BJ (cell line): ENCODE measurements around the gene FBF1. TPM values are rescaled to one million over a fixed set of nuclear protein-coding genes. Genes with fewer than 3 reads are reported as not detected.

ENCODE experiments used
- CTCF ChIA-PET: fragments of 350-600 bp; formaldehyde crosslinking; extraction: SDS; loops from one replicate; lab custom pipeline; 2021; ENCODE audit warnings: antibody characterized with exemption, inconsistent platforms; lab: Yijun Ruan, JAX
- POLR2A ChIA-PET: fragments of 300-600 bp; sonication (Branson Sonifier 250); formaldehyde crosslinking; extraction: SDS; loops from one replicate; lab custom pipeline; 2021; ENCODE audit warnings: antibody characterized with exemption; lab: Charles Lee
- DNase-seq: peaks from one replicate; pipeline ENCODE4 v3.0.0-alpha.2; 2011; ENCODE audit warnings: low read depth
- H3K27me3 ChIP-seq: 2 replicates; pipeline ENCODE4 v1.6.0; 2011; ENCODE audit warnings: low read length; ENCODE audit not compliant: control insufficient read depth, insufficient read depth
- H3K36me3 ChIP-seq: 2 replicates; pipeline ENCODE4 v1.5.1; 2011; ENCODE audit warnings: low read length; ENCODE audit not compliant: control insufficient read depth, insufficient read depth
- H3K4me3 ChIP-seq: 2 replicates; pipeline ENCODE4 v1.5.1; 2011; ENCODE audit warnings: low read depth, mild to moderate bottlenecking, control low read depth, low read length
- CTCF ChIP-seq: IDR thresholded peaks from 2 replicates; pipeline ENCODE4 v1.5.1; 2011; ENCODE audit warnings: low read depth, mild to moderate bottlenecking, control low read depth, inconsistent platforms, low read length, moderate library complexity; ENCODE audit not compliant: insufficient read depth
- polyA plus RNA-seq: library from polyadenylated mRNA; depleted of rRNA; stranded (reverse); fragments of >200 nt; gene quantifications from 2 replicates; pipeline ENCODE4 v1.2.3, GENCODE V29; 2011

The FBF1 gene
- polyA plus RNA-seq, 1 experiment, result 4.8 TPM

GRCh38 chr17:75896415-75897159 lies 44.3 kb downstream of the FBF1 start, which contains the start of gene TRIM65:
Gene TRIM65 (minus strand): TSS chr17:75896951. CDS start chr17:75896937, 14 bp downstream.
- no peaks in the 10 kb centered on the region for H3K27me3 ChIP-seq
- TF ChIP-seq CTCF, result peak; percentile 40
- no peak for DNase-seq
- POLR2A ChIA-PET, result interaction anchor here (0.7 kb wide), 1 partner anchor 32 kb away, joined by 3 read pairs; no protein-coding TSS in a partner anchor
- CTCF ChIA-PET, result interaction anchor here (0.7 to 6.9 kb wide), 18 partner anchors 8 to 501 kb away, joined by 3 to 58 read pairs (median 8); partner anchors contain the start of genes MRPL38, TRIM47 and WBP2
- H3K36me3 ChIP-seq, result peaks cover 30% of the 10 kb centered on the region
- peak within 1 kb of the TSS; percentile 52 for H3K4me3 ChIP-seq

GRCh38 chr17:75895370-75896155 lies 45.3 kb downstream of the FBF1 start:
- POLR2A ChIA-PET, result no interaction called here
- peaks cover 28% of the 10 kb centered on the region for H3K36me3 ChIP-seq
- no peaks in the 10 kb centered on the region for H3K27me3 ChIP-seq
- DNase-seq, result no peak
- CTCF ChIA-PET, result interaction anchor here (0.7 to 6.9 kb wide), 18 partner anchors 9 to 554 kb away, joined by 3 to 58 read pairs (median 6); partner anchors contain the start of genes GALK1, MRPL38, TRIM47 and WBP2
- peak; percentile 52 for TF ChIP-seq CTCF
- peak overlapping the region; percentile 52 for H3K4me3 ChIP-seq

- ChIA-PET POLR2A (interaction anchor here (1.4 kb wide), 1 partner anchor 109 kb away, joined by 18 read pairs; the partner anchor contains the start of gene UNK), CTCF (interaction anchor here (0.8 to 6.9 kb wide), 11 partner anchors 10 to 144 kb away, joined by 3 to 58 read pairs (median 4); partner anchors contain the start of genes GALK1, TRIM47 and WBP2)
Observed at GRCh38 chr17:75894049-75894733, 46.7 kb downstream of the FBF1 start.

GRCh38 chr17:75893305-75894048 lies 47.4 kb downstream of the FBF1 start:
- peaks cover 16% of the 10 kb centered on the region for H3K36me3 ChIP-seq
- no peaks in the 10 kb centered on the region for H3K27me3 ChIP-seq
- POLR2A ChIA-PET, result interaction anchor here (1.4 kb wide), 1 partner anchor 109 kb away, joined by 18 read pairs; the partner anchor contains the start of gene UNK
- DNase-seq, result no peak
- H3K4me3 ChIP-seq, result no peak overlapping the region
- CTCF ChIA-PET, result interaction anchor here (0.5 to 6.9 kb wide), 8 partner anchors 11 to 143 kb away, joined by 3 to 58 read pairs (median 5); partner anchors contain the start of gene TRIM47
- TF ChIP-seq CTCF, result no peak

More at GRCh38 chr17:75894049-75894733, 46.7 kb downstream of the FBF1 start:
- no peak for DNase-seq
- TF ChIP-seq CTCF, result no peak
- H3K27me3 ChIP-seq, result no peaks in the 10 kb centered on the region
- H3K36me3 ChIP-seq, result peaks cover 20% of the 10 kb centered on the region
- H3K4me3 ChIP-seq, result no peak overlapping the region
